Kidney (tissue), 14 donors: ENCODE data around the gene CCSER1. TPM values are rescaled to one million over a fixed set of nuclear protein-coding genes. Genes with fewer than 3 reads are reported as not detected.

Source experiments
- DNase-seq, 5 donors: peaks; one replicate each; pipeline ENCODE4 v3.0.0-alpha.2; 2013 to 2020
- FAIRE-seq: peaks from 2 replicates; lab custom pipeline; 2012; peaks lifted over from hg19 to GRCh38; lab: Jason Lieb, UNC
- H3K27ac ChIP-seq, 2 donors: one replicate each; pipeline ENCODE4 v1.7.0; 2013; ENCODE audit warnings: low read depth in 2 of 2, low read length in 2 of 2, inconsistent platforms in 1 of 2
- H3K27me3 ChIP-seq: one replicate; pipeline ENCODE4 v1.7.1; 2013; ENCODE audit warnings: low read length, inconsistent platforms; ENCODE audit not compliant: control insufficient read depth, insufficient read depth
- H3K36me3 ChIP-seq, 3 donors: one replicate each; pipeline versions ENCODE4 v1.7.0 to v1.7.1; 2013; ENCODE audit warnings: low read length in 3 of 3, control low read depth in 1 of 3, inconsistent platforms in 1 of 3; ENCODE audit not compliant: insufficient read depth in 3 of 3, control insufficient read depth in 2 of 3
- H3K4me1 ChIP-seq, 3 donors: one replicate each; pipeline versions ENCODE4 v1.7.0 to v1.7.1; 2013; ENCODE audit warnings: low read length in 3 of 3, inconsistent platforms in 1 of 3, low read depth in 1 of 3; ENCODE audit not compliant: control insufficient read depth in 2 of 3, insufficient read depth in 2 of 3
- H3K4me3 ChIP-seq, 3 donors: one replicate each; pipeline versions ENCODE4 v1.7.0 to v1.8.1; 2013; ENCODE audit warnings: low read length in 3 of 3, control low read depth in 1 of 3, inconsistent platforms in 1 of 3
- H3K9ac ChIP-seq, 3 donors: one replicate each; pipeline versions ENCODE4 v1.7.0 to v1.7.1; 2013; ENCODE audit warnings: low read length in 3 of 3, control low read depth in 1 of 3, inconsistent platforms in 1 of 3
- H3K9me3 ChIP-seq, 3 donors: one replicate each; pipeline versions ENCODE4 v1.7.0 to v1.7.1; 2013; ENCODE audit warnings: low read length in 3 of 3, control low read depth in 1 of 3, inconsistent platforms in 1 of 3; ENCODE audit not compliant: control insufficient read depth in 2 of 3, insufficient read depth in 1 of 3
- intact Hi-C: fragments of 100-400 bp; cut with DNase I; formaldehyde crosslinking; loops from one replicate; pipeline ENCODE4 v1.11.1; 2022
- polyA plus RNA-seq: library from polyadenylated mRNA; stranded (reverse); fragments of 350-450 nt; fragmentation: Illumina TruSeq; extraction: RNeasy Lipid Tissue Mini Kit (QIAGEN cat#74804); gene quantifications from one replicate; pipeline ENCODE4 v1.2.3, GENCODE V29; 2014; ENCODE audit warnings: low read depth, low replicate concordance; ENCODE audit not compliant: insufficient read depth
- total RNA-seq: library from RNA; stranded (reverse); fragmentation: NEBNext Ultra II Directional; extraction: Animal tissue kit (Norgen Biotek cat#: 25700); gene quantifications from one replicate; pipeline ENCODE4 v1.2.1, GENCODE V29; 2021
- TF ChIP-seq, protein P1 (sequence below): IDR thresholded peaks from 3 replicates; pipeline ENCODE4 v1.5.1; 2012; ENCODE audit warnings: mild to moderate bottlenecking, moderate library complexity, borderline replicate concordance; ENCODE audit not compliant: insufficient read depth; ENCODE audit errors: extremely low read depth
- donor health status: control.
- donor health status: control.
- donor health status: control.
- donor health status: control.
- donor health status: control.
- donor health status: DM: yes; HTN: yes; CAD: no.
- donor health status: Normal renal cell carcinoma (clear cell type).

The CCSER1 gene
- total and polyA plus RNA-seq, 2 donors from 2014 or later: 4.2 to 26.8 TPM

GRCh38 chr4:91359041-91360031 lies 1232.1 kb downstream of the CCSER1 start:
- no peaks in the 10 kb centered on the region for H3K4me1 ChIP-seq
- DNase-seq: peak in 1 of 5 donors; percentile 38

GRCh38 chr4:91362125-91362524 lies 1234.9 kb downstream of the CCSER1 start:
- Histone ChIP-seq H3K27ac (no peak overlapping the region), H3K27me3 (no peaks in the 10 kb centered on the region), H3K4me3 (no peak overlapping the region), H3K4me1 (no peaks in the 10 kb centered on the region), H3K9me3 (no peaks in the 10 kb centered on the region), H3K9ac (no peak overlapping the region), H3K36me3 (no peaks in the 10 kb centered on the region)
- intact Hi-C loops: no loop called here
- FAIRE-seq: no peak
- TF ChIP-seq, protein P1, sequence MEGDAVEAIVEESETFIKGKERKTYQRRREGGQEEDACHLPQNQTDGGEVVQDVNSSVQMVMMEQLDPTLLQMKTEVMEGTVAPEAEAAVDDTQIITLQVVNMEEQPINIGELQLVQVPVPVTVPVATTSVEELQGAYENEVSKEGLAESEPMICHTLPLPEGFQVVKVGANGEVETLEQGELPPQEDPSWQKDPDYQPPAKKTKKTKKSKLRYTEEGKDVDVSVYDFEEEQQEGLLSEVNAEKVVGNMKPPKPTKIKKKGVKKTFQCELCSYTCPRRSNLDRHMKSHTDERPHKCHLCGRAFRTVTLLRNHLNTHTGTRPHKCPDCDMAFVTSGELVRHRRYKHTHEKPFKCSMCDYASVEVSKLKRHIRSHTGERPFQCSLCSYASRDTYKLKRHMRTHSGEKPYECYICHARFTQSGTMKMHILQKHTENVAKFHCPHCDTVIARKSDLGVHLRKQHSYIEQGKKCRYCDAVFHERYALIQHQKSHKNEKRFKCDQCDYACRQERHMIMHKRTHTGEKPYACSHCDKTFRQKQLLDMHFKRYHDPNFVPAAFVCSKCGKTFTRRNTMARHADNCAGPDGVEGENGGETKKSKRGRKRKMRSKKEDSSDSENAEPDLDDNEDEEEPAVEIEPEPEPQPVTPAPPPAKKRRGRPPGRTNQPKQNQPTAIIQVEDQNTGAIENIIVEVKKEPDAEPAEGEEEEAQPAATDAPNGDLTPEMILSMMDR: no peak
- DNase-seq: no peak

More at GRCh38 chr4:91359041-91360031, 1232.1 kb downstream of the CCSER1 start:
- H3K27ac ChIP-seq: no peak overlapping the region
- no peak overlapping the region for H3K4me3 ChIP-seq
- intact Hi-C loops: no loop called here
- H3K9ac ChIP-seq: no peak overlapping the region
- no peaks in the 10 kb centered on the region for H3K27me3 ChIP-seq
- no peak for FAIRE-seq
- H3K9me3 ChIP-seq: no peaks in the 10 kb centered on the region
- TF ChIP-seq, protein P1: no peak
- no peaks in the 10 kb centered on the region for H3K36me3 ChIP-seq

DNA sequence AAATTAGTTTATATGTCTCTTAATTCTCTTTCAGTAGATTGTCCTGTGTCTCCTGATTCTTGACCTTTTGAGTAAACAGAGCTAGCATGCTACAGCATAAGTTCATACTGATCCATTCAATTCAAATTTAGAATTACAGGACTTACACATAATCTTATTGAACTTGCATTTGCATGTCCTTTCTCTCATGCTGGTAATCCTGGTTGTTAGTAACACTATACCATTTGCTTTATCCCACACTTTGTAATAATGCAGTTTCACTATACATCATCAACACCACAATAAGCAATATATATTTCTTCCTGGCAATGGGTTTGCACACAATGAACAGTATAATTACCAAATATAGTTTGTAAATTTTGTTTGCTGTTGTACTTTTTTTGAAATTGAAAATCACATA lies 1239.4 kb downstream of the CCSER1 start:
- Histone ChIP-seq H3K36me3 (no peaks in the 10 kb centered on the region), H3K27me3 (no peaks in the 10 kb centered on the region), H3K9ac (no peak overlapping the region), H3K4me1 (no peaks in the 10 kb centered on the region), H3K27ac (no peak overlapping the region), H3K4me3 (no peak overlapping the region), H3K9me3 (no peaks in the 10 kb centered on the region)
- intact Hi-C loops: no loop called here
- DNase-seq (no peak), FAIRE-seq (no peak)
- TF ChIP-seq, protein P1: no peak
